Ascending aorta (tissue), 2 donors: Measurements from ENCODE around the gene AIFM3. TPM values are rescaled to one million over a fixed set of nuclear protein-coding genes. Genes with fewer than 3 reads are reported as not detected.
"Not testable (repeated sequence)": the region's sequence is repeated elsewhere in the genome, so short reads cannot be mapped to it uniquely, and the experiment has no call there.

Experiments used
- DNase-seq, 2 donors: peaks; one replicate each; pipeline ENCODE4 v3.0.0-alpha.2; 2019; ENCODE audit warnings: low spot score in 2 of 2
- H3K27ac ChIP-seq, 2 donors: fragments of 200-600 bp; sonication (generic); one replicate each; pipeline ENCODE4 v1.5.1; 2016 to 2017; ENCODE audit warnings: mild to moderate bottlenecking in 1 of 2
- H3K27me3 ChIP-seq: fragments of 200-600 bp; sonication (generic); one replicate; pipeline ENCODE4 v1.5.1; 2017
- H3K36me3 ChIP-seq, 2 donors: fragments of 200-600 bp; sonication (generic); one replicate each; pipeline ENCODE4 v1.5.1; 2016
- H3K4me1 ChIP-seq, 2 donors: fragments of 200-600 bp; sonication (generic); one replicate each; pipeline ENCODE4 v1.5.1; 2016 to 2017; ENCODE audit warnings: mild to moderate bottlenecking in 1 of 2
- H3K4me3 ChIP-seq, 2 donors: fragments of 200-600 bp; sonication (generic); one replicate each; pipeline ENCODE4 v1.5.1; 2016 to 2017; ENCODE audit warnings: mild to moderate bottlenecking in 1 of 2
- H3K9me3 ChIP-seq, 2 donors: fragments of 200-600 bp; sonication (generic); one replicate each; pipeline ENCODE4 v1.5.1; 2016
- intact Hi-C: fragments of 100-400 bp; cut with DNase I; formaldehyde crosslinking; loops from one replicate; pipeline ENCODE4 v1.15.1; 2023
- total RNA-seq: library from RNA; depleted of rRNA; stranded (reverse); fragments of >200 nt; gene quantifications from one replicate; pipeline ENCODE4 v1.1.0, GENCODE V29; 2016
- TF ChIP-seq, protein P1 (sequence below), 3 experiments: fragments of 200-600 bp in 2 of 3; fragments of 450-650 bp in 1 of 3; sonication (generic) in 2 of 3; IDR thresholded peaks; one replicate each; pipeline ENCODE4 v1.5.1; 2016 to 2019; ENCODE audit warnings: antibody characterized with exemption in 3 of 3, mild to moderate bottlenecking in 1 of 3, moderate library complexity in 1 of 3

Gene AIFM3
- total RNA-seq, 1 donor from 2014 or later, result not detected

DNA sequence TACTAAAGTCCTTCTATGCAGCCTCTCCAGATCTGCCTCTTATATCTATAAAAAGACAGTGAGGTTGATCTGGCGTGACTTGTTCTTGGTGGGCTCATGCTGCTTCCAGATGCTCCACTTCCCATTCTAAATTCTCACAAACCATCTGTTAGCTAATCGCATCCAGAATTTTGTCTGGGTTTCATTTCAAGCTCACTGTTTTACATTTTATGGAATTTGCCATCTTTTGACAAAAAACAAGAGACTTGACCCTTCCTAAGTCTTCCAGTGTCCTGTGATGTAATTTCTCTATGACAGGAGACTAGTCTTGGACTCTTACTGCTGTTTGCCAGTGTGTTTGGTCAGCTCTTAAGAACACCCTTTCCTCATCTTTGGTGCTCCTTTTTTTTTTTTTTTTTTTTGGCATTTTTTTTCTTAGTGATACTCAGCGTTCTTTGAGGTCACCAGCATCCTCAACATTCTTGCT lies 26.8 kb upstream of the AIFM3 start:
- Histone ChIP-seq H3K9me3 (no peaks in the 10 kb centered on the region), H3K36me3 (peaks cover 12 to 21% of the 10 kb centered on the region in 2 donors), H3K27me3 (no peaks in the 10 kb centered on the region), H3K4me1 (peaks cover 5 to 25% of the 10 kb centered on the region in 2 donors), H3K27ac (no peak overlapping the region), H3K4me3 (no peak overlapping the region)
- intact Hi-C loops, result no loop called here
- TF ChIP-seq, protein P1, sequence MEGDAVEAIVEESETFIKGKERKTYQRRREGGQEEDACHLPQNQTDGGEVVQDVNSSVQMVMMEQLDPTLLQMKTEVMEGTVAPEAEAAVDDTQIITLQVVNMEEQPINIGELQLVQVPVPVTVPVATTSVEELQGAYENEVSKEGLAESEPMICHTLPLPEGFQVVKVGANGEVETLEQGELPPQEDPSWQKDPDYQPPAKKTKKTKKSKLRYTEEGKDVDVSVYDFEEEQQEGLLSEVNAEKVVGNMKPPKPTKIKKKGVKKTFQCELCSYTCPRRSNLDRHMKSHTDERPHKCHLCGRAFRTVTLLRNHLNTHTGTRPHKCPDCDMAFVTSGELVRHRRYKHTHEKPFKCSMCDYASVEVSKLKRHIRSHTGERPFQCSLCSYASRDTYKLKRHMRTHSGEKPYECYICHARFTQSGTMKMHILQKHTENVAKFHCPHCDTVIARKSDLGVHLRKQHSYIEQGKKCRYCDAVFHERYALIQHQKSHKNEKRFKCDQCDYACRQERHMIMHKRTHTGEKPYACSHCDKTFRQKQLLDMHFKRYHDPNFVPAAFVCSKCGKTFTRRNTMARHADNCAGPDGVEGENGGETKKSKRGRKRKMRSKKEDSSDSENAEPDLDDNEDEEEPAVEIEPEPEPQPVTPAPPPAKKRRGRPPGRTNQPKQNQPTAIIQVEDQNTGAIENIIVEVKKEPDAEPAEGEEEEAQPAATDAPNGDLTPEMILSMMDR (IDR thresholded peaks at IDR 0.05), result no peak
- DNase-seq, result no peak

DNA sequence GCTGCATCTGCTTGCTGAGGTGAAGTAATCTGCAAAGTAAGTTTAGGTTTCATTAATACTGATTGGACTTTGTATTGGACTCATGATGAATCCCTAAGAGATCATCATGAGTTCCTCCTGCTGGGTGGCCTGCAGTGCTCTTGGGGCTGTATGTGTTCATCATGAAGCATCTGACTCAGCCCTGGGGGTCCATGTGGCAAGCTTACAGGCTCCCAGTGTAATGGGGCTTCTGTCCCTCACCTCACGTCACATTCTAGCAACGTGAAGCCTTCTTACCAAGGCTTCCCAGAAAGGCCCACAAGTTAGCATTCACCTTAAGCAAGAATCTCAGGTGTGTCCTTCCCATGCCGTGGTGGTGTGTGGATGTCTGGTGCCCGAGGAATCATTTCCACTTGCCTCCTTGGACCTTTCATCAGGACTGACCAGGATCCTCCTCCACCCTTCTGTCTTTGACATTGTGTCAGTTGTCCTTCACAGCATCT lies 26.1 kb upstream of the AIFM3 start:
- DNase-seq, result no peak
- H3K4me1 ChIP-seq, result peaks cover 5 to 31% of the 10 kb centered on the region in 2 donors
- intact Hi-C loops, result no loop called here

DNA sequence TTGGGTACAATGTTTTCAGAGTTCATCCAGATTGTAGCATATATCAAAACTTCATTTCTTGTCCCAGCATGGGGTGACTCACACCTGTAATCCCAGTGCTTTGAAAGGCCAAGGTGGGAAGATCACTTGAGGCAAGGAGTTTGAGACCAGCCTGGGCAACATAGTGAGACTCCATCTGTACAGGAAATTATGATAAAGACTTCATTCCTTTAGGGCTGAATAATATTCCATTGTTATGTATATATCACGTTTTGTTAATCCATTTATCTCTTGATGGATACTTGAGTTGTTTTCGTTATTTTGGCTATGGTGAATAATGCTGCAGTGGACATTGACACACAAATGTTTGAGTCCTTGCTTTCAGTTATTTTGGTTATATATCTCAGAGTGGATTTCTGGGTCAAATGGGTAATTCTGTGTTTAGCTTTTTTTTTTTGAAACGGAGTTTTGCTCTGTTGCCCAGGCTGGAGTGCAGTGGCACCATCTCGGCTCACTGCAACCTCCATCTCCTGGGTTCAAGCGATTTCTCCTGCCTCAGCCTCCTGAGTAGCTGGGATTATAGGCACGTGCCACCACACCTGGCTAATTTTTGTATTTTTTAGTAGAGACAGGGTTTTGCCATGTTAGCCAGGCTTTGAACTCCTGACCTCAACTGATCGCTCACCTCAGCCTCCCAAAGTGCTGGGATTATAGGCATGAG lies 24.7 kb upstream of the AIFM3 start:
- peaks cover 5 to 26% of the 10 kb centered on the region in 2 donors for H3K4me1 ChIP-seq
- DNase-seq, H3K27me3 ChIP-seq, H3K4me3 ChIP-seq, intact Hi-C loops, H3K9me3 ChIP-seq, H3K27ac ChIP-seq, H3K36me3 ChIP-seq: not testable (repeated sequence)

More for the DNA sequence above, 26.1 kb upstream of the AIFM3 start:
- Histone ChIP-seq H3K27ac (no peak overlapping the region), H3K4me3 (no peak overlapping the region), H3K9me3 (no peaks in the 10 kb centered on the region), H3K36me3 (peaks cover 10 to 14% of the 10 kb centered on the region in 2 donors), H3K27me3 (no peaks in the 10 kb centered on the region)
- TF ChIP-seq, protein P1 (IDR thresholded peaks at IDR 0.05), result no peak

DNA sequence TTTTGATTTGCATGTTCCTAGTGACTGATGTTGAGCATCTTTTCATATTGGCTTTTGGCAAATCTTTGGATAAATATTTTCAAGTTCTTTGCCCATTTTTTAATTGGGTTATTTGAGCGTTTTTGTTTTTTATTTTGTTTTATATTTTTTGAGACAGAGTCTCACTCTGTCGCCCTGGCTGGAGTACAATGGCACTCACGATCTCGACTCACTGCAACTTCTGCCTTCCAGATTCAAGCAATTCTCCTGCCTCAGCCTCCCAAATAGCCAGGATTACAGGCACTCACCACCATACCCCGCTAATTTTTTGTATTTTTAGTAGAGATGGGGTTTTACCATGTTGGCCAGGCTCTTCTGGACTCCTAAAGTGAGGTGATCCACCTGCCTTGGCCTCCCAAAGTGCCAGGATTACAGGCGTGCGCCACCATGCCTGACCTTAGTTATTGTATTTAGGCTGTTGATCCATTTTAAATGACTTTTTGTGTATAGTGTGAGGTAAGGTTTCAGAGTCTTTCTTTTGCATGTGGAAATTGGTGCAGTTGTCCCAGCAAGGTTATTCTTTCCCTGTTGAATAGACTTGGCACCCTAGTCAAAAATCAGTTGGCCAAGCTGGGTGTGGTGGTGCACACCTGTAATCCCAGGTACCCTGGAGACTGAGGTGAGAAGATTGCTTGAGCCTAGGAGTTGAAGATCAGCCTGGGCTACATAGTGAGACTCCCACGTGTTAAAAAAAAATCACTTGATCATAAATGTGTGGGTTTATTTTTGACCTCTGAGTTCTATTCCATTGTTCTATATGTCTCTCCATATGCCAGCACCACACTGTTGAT lies 23.7 kb upstream of the AIFM3 start:
- peaks cover under 1 to 23% of the 10 kb centered on the region in 2 donors for H3K4me1 ChIP-seq
- H3K9me3 ChIP-seq, result no peaks in the 10 kb centered on the region
- DNase-seq, result no peak
- intact Hi-C loops, result no loop called here
- no peaks in the 10 kb centered on the region for H3K27me3 ChIP-seq
- H3K36me3 ChIP-seq, result peaks cover 0 to 3% of the 10 kb centered on the region in 2 donors
- TF ChIP-seq, protein P1 (IDR thresholded peaks at IDR 0.05), result no peak
- H3K4me3 ChIP-seq, result no peak overlapping the region
- H3K27ac ChIP-seq, result no peak overlapping the region

DNA sequence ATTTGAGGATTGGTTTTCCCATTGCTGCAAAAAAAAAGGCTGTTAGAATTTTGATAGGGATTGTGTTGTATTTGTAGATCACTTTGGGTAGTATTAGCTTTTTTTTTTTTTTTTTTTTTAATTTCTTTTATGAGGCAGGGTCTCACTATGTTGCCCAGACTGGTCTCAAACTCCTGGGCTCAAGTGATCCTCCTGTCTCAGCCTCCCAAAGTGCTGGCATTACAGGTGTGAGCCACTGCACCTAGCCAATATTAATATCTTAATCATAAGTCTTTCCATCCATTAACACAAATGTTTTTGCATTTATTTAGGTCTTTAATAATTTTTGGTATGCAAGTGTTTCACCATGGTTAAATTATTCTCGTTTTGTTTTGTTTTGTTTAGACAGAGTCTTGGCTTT lies 23.0 kb upstream of the AIFM3 start:
- H3K4me1 ChIP-seq, result peaks cover 0 to 23% of the 10 kb centered on the region in 2 donors

More for the DNA sequence above, 23.0 kb upstream of the AIFM3 start:
- no peak overlapping the region for H3K27ac ChIP-seq
- no peaks in the 10 kb centered on the region for H3K36me3 ChIP-seq
- intact Hi-C loops, result no loop called here
- no peaks in the 10 kb centered on the region for H3K27me3 ChIP-seq
- no peaks in the 10 kb centered on the region for H3K9me3 ChIP-seq
- H3K4me3 ChIP-seq, result no peak overlapping the region
- TF ChIP-seq, protein P1 (IDR thresholded peaks at IDR 0.05), result no peak
- DNase-seq, result no peak
